WTC11 (cell line): Measurements from ENCODE around the gene RNF39.

Experiments used
- KAT7 ChIP-seq: sonication (generic); formaldehyde crosslinking; IDR thresholded peaks from 2 replicates; pipeline ENCODE4 v1.8.1; 2023; ENCODE audit warnings: missing genetic modification reagents, mild to moderate bottlenecking, borderline replicate concordance
- ZNF232 ChIP-seq: sonication (generic); formaldehyde crosslinking; IDR thresholded peaks from 2 replicates; pipeline ENCODE4 v1.8.0; 2022; ENCODE audit warnings: mild to moderate bottlenecking, missing genetic modification reagents
- ZNF423 ChIP-seq: fragments of 250-450 bp; sonication (Bioruptor Pico); IDR thresholded peaks from 2 replicates; pipeline ENCODE4 v2.1.2; 2022; ENCODE audit warnings: mild to moderate bottlenecking, moderate library complexity

GRCh38 chr6:30041221-30041620 is 34.3 kb downstream of the RNF39 start:
- no peak for TF ChIP-seq ZNF423 (CRISPR knock-in tag)
- no peak for TF ChIP-seq ZNF232 (CRISPR knock-in tag)
- TF ChIP-seq KAT7 (CRISPR knock-in tag): no peak
